ENCODE measurements around the gene MPL. TPM values are rescaled to one million over a fixed set of nuclear protein-coding genes. Genes with fewer than 3 reads are reported as not detected.

Gene MPL
- polyA plus RNA-seq, 1 of the 3 experiments (the other 2 are of a cell fraction) = not detected

- H3K9me2 ChIP-seq = no peaks in the 10 kb centered on the region
- no peak overlapping the region for H3K27ac ChIP-seq (ENCODE audit: low read depth in 2 of 2, low read length in 1 of 2)
- WGBS (ENCODE audit: low lambda C conversion rate) = 54% methylated on average over 3 of the region's 3 CpGs
- POLR2A ChIA-PET = no interaction called here
- H3K4me2 ChIP-seq = no peak overlapping the region
- CTCF ChIA-PET = interaction anchor here (1.5 kb wide), 1 partner anchor 12 kb away, joined by 4 read pairs; no protein-coding TSS in a partner anchor
- no peaks in the 10 kb centered on the region for H3F3A ChIP-seq (replicated peaks; ENCODE audit: insufficient read depth)
- H3K9ac ChIP-seq = no peak overlapping the region
- no peaks in the 10 kb centered on the region for H3K79me2 ChIP-seq (ENCODE audit: insufficient read depth)
- no peak overlapping the region for H3K4me3 ChIP-seq (ENCODE audit: low read depth in 2 of 2, low read length in 1 of 2)
- H3K36me3 ChIP-seq (replicated peaks in 1 of 2; ENCODE audit: control insufficient read depth in 1 of 2, insufficient read depth in 2 of 2, low read length in 1 of 2) = no peaks in the 10 kb centered on the region
- no peak overlapping the region for H2AFZ ChIP-seq (ENCODE audit: low read depth)
- H3K27me3 ChIP-seq (ENCODE audit: insufficient read depth) = no peaks in the 10 kb centered on the region
- H3K4me1 ChIP-seq (ENCODE audit: control insufficient read depth in 1 of 2, insufficient read depth in 2 of 2, low read depth in 1 of 2, low read length in 1 of 2) = no peaks in the 10 kb centered on the region
- no peak for DNase-seq
- TF ChIP-seq FOXM1 (IDR thresholded peaks at IDR 0.05; ENCODE audit: low read depth) = no peak
- TF ChIP-seq MAX (IDR thresholded peaks at IDR 0.05; ENCODE audit: low read depth) = no peak
- TF ChIP-seq EP300 (IDR thresholded peaks at IDR 0.05; ENCODE audit: borderline replicate concordance in 1 of 2, low read depth in 1 of 2, low read length in 1 of 2) = no peak
- no peak for TF ChIP-seq SIN3A (IDR thresholded peaks at IDR 0.05; ENCODE audit: borderline replicate concordance, low read depth, low read length)
- TF ChIP-seq TEAD4 (IDR thresholded peaks at IDR 0.05; ENCODE audit: borderline replicate concordance, insufficient read depth) = no peak
- TF ChIP-seq MEF2A (IDR thresholded peaks at IDR 0.05; ENCODE audit: borderline replicate concordance, low read depth) = no peak
- no peak for TF ChIP-seq RAD21 (IDR thresholded peaks at IDR 0.05; ENCODE audit: low read length)
- TF ChIP-seq POLR2AphosphoS5 (IDR thresholded peaks at IDR 0.05; ENCODE audit: low read depth, low read length) = no peak
- no peak for TF ChIP-seq USF2 (IDR thresholded peaks at IDR 0.05; ENCODE audit: borderline replicate concordance, low read depth, low read length)
- TF ChIP-seq JUND (IDR thresholded peaks at IDR 0.05) = no peak
- no peak for TF ChIP-seq ELF1 (IDR thresholded peaks at IDR 0.05)
- no peak for TF ChIP-seq ZBTB33 (IDR thresholded peaks at IDR 0.05; ENCODE audit: borderline replicate concordance, low read depth)
- no peak for TF ChIP-seq GATA2 (CRISPR knock-in tag; IDR thresholded peaks at IDR 0.05)
- no peak for TF ChIP-seq TAF1 (IDR thresholded peaks at IDR 0.05; ENCODE audit: borderline replicate concordance, low read depth, low read length)
- TF ChIP-seq NRF1 (IDR thresholded peaks at IDR 0.05; ENCODE audit: low read depth, low read length) = no peak
- TF ChIP-seq FOXJ3 (CRISPR knock-in tag; IDR thresholded peaks at IDR 0.05) = no peak
- TF ChIP-seq PBX3 (IDR thresholded peaks at IDR 0.05) = no peak
- TF ChIP-seq NFIC (IDR thresholded peaks at IDR 0.05; ENCODE audit: borderline replicate concordance) = no peak
- TF ChIP-seq CHD2 (IDR thresholded peaks at IDR 0.05; ENCODE audit: low read length, partially characterized antibody) = no peak
- H4K20me1 ChIP-seq (ENCODE audit: insufficient read depth) = no peaks in the 10 kb centered on the region
- no peaks in the 10 kb centered on the region for H3K9me3 ChIP-seq
Observed at GRCh38 chr1:43315481-43315880, 22.1 kb upstream of the MPL start.

Data from SK-N-SH (cell line).